ENCODE measurements around the gene RAB3IP.

- no peak for TF ChIP-seq CTCF (IDR thresholded peaks at IDR 0.05; ENCODE audit: low read depth, low read length, poor library complexity, severe bottlenecking)
- no peak for TF ChIP-seq EZH2phosphoT487 (IDR thresholded peaks at IDR 0.05; ENCODE audit: borderline replicate concordance, low read length)
Measured at GRCh38 chr12:69837657-69838415, 99.2 kb downstream of the RAB3IP start.
